Measurements from ENCODE around the gene BCL11A. TPM values are rescaled to one million over a fixed set of nuclear protein-coding genes. Genes with fewer than 3 reads are reported as not detected.

BCL11A gene
- total RNA-seq, 1 donor from 2014 or later, result 0.67 TPM

- H3K27ac Mint-ChIP-seq, result no peak overlapping the region
- no peaks in the 10 kb centered on the region for H3K79me2 ChIP-seq (ENCODE audit: low read depth)
- H3K4me3 Mint-ChIP-seq, result no peak overlapping the region
- no peaks in the 10 kb centered on the region for H3K36me3 ChIP-seq
- TF ChIP-seq EZH2phosphoT487 (IDR thresholded peaks at IDR 0.05) (no peak), CTCF (IDR thresholded peaks at IDR 0.05) (no peak), EZH2 (IDR thresholded peaks at IDR 0.05) (no peak)
- no peak overlapping the region for H3K9ac ChIP-seq
- H3K9me3 Mint-ChIP-seq, result no peaks in the 10 kb centered on the region
- no peaks in the 10 kb centered on the region for H4K20me1 ChIP-seq (ENCODE audit: low read depth)
- H3K27me3 Mint-ChIP-seq (ENCODE audit: insufficient read depth, low read depth), result peaks cover 5% of the 10 kb centered on the region
- no peaks in the 10 kb centered on the region for H3K9me3 ChIP-seq (ENCODE audit: low read depth)
- peaks cover 7% of the 10 kb centered on the region for H3K4me1 Mint-ChIP-seq
- no peak for DNase-seq (ENCODE audit: low spot score)
- H2AFZ ChIP-seq (replicated peaks), result no peak overlapping the region
- no peaks in the 10 kb centered on the region for H3K36me3 Mint-ChIP-seq
- no peaks in the 10 kb centered on the region for H3K27me3 ChIP-seq
- no peak overlapping the region for H3K4me2 ChIP-seq
- H3F3A ChIP-seq (ENCODE audit: low read depth), result peaks cover 11% of the 10 kb centered on the region
- peaks cover 18% of the 10 kb centered on the region for H3K4me1 ChIP-seq
- no peak overlapping the region for H3K4me3 ChIP-seq
- no peak overlapping the region for H3K27ac ChIP-seq
Observed at GRCh38 chr2:60498127-60498815, 55.2 kb downstream of the BCL11A start.

GRCh38 chr2:60497500-60497899 is 56.0 kb downstream of the BCL11A start:
- no peak overlapping the region for H2AFZ ChIP-seq (replicated peaks)
- H3K36me3 ChIP-seq, result no peaks in the 10 kb centered on the region
- DNase-seq (ENCODE audit: low spot score), result no peak
- peaks cover 5% of the 10 kb centered on the region for H3K27me3 Mint-ChIP-seq (ENCODE audit: insufficient read depth, low read depth)
- H3K79me2 ChIP-seq (ENCODE audit: low read depth), result no peaks in the 10 kb centered on the region
- H3K4me2 ChIP-seq, result peak overlapping the region; percentile 34
- no peak overlapping the region for H3K9ac ChIP-seq
- H3K27ac Mint-ChIP-seq, result no peak overlapping the region
- no peaks in the 10 kb centered on the region for H3K36me3 Mint-ChIP-seq
- H3K4me1 Mint-ChIP-seq, result peaks cover 7% of the 10 kb centered on the region
- peaks cover 18% of the 10 kb centered on the region for H3K4me1 ChIP-seq
- H3K27ac ChIP-seq, result no peak overlapping the region
- no peaks in the 10 kb centered on the region for H3K9me3 ChIP-seq (ENCODE audit: low read depth)
- H3K4me3 Mint-ChIP-seq, result no peak overlapping the region
- TF ChIP-seq EZH2phosphoT487 (IDR thresholded peaks at IDR 0.05) (no peak), EZH2 (IDR thresholded peaks at IDR 0.05) (no peak), CTCF (IDR thresholded peaks at IDR 0.05) (no peak)
- no peaks in the 10 kb centered on the region for H3K9me3 Mint-ChIP-seq
- no peak overlapping the region for H3K4me3 ChIP-seq
- no peaks in the 10 kb centered on the region for H4K20me1 ChIP-seq (ENCODE audit: low read depth)
- no peaks in the 10 kb centered on the region for H3K27me3 ChIP-seq
- peaks cover 11% of the 10 kb centered on the region for H3F3A ChIP-seq (ENCODE audit: low read depth)

GRCh38 chr2:60496956-60497355 is 56.5 kb downstream of the BCL11A start:
- Mint-ChIP-seq H3K4me1 (peaks cover 5% of the 10 kb centered on the region), H3K36me3 (no peaks in the 10 kb centered on the region), H3K27ac (no peak overlapping the region), H3K27me3 (ENCODE audit: insufficient read depth, low read depth) (peaks cover 5% of the 10 kb centered on the region), H3K4me3 (no peak overlapping the region), H3K9me3 (no peaks in the 10 kb centered on the region)
- no peaks in the 10 kb centered on the region for H3K79me2 ChIP-seq (ENCODE audit: low read depth)
- H2AFZ ChIP-seq (replicated peaks), result no peak overlapping the region
- H4K20me1 ChIP-seq (ENCODE audit: low read depth), result no peaks in the 10 kb centered on the region
- TF ChIP-seq EZH2 (IDR thresholded peaks at IDR 0.05) (no peak), EZH2phosphoT487 (IDR thresholded peaks at IDR 0.05) (no peak), CTCF (IDR thresholded peaks at IDR 0.05) (no peak)
- H3F3A ChIP-seq (ENCODE audit: low read depth), result peaks cover 11% of the 10 kb centered on the region
- peaks cover 18% of the 10 kb centered on the region for H3K4me1 ChIP-seq
- H3K9me3 ChIP-seq (ENCODE audit: low read depth), result no peaks in the 10 kb centered on the region
- H3K4me2 ChIP-seq, result peak overlapping the region; percentile 34
- H3K36me3 ChIP-seq, result no peaks in the 10 kb centered on the region
- DNase-seq (ENCODE audit: low spot score), result peak; percentile 55
- H3K27me3 ChIP-seq, result no peaks in the 10 kb centered on the region
- H3K9ac ChIP-seq, result no peak overlapping the region
- H3K4me3 ChIP-seq, result no peak overlapping the region
- H3K27ac ChIP-seq, result no peak overlapping the region

All from neural progenitor cell (in vitro differentiated cells).